DOHH2 (cell line): ENCODE measurements around the gene C11orf91.

Experiments
- H3F3A ChIP-seq: fragments of 200-600 bp; sonication (generic), shearing (Covaris generic); 2 replicates; pipeline ENCODE4 v1.6.0; 2016; ENCODE audit warnings: antibody characterized with exemption, mild to moderate bottlenecking; ENCODE audit not compliant: control insufficient read depth, insufficient read depth
- H3K27ac ChIP-seq: fragments of 200-600 bp; sonication (generic); 2 replicates; pipeline ENCODE4 v1.5.1; 2014; ENCODE audit warnings: low read depth, mild to moderate bottlenecking, low read length, moderate library complexity
- H3K27me3 ChIP-seq: fragments of 200-600 bp; sonication (generic); 2 replicates; pipeline ENCODE4 v1.6.1; 2014; ENCODE audit warnings: mild to moderate bottlenecking, low read length, mixed read lengths; ENCODE audit not compliant: control insufficient read depth
- H3K36me3 ChIP-seq: fragments of 200-600 bp; sonication (generic); 2 replicates; pipeline ENCODE4 v1.6.1; 2014; ENCODE audit warnings: mild to moderate bottlenecking, low read length, moderate library complexity, mixed read lengths; ENCODE audit not compliant: control insufficient read depth
- H3K4me1 ChIP-seq: fragments of 200-600 bp; sonication (generic); 2 replicates; pipeline ENCODE4 v1.6.1; 2014; ENCODE audit warnings: mild to moderate bottlenecking, low read length, mixed read lengths; ENCODE audit not compliant: control insufficient read depth
- H3K4me2 ChIP-seq: fragments of 200-600 bp; sonication (generic); 2 replicates; pipeline ENCODE4 v1.6.0; 2014; ENCODE audit warnings: mild to moderate bottlenecking, low read length, moderate library complexity
- H3K4me3 ChIP-seq: fragments of 200-600 bp; sonication (generic); 2 replicates; pipeline ENCODE4 v1.5.1; 2014; ENCODE audit warnings: mild to moderate bottlenecking, low read length, mixed read lengths
- H3K79me2 ChIP-seq: fragments of 200-600 bp; sonication (generic); 2 replicates; pipeline ENCODE4 v1.6.1; 2014; ENCODE audit warnings: mild to moderate bottlenecking, low read length, mixed read lengths; ENCODE audit not compliant: control insufficient read depth
- H3K9me2 ChIP-seq: fragments of 200-600 bp; sonication (generic); replicated peaks from 2 replicates; pipeline ENCODE4 v1.6.1; 2014; ENCODE audit warnings: mild to moderate bottlenecking, low read length, mixed read lengths; ENCODE audit not compliant: control insufficient read depth
- H3K9me3 ChIP-seq: fragments of 200-600 bp; sonication (generic); 2 replicates; pipeline ENCODE4 v1.6.1; 2014; ENCODE audit warnings: antibody characterized with exemption, low read length, mixed read lengths; ENCODE audit not compliant: control insufficient read depth, insufficient read depth
- H4K20me1 ChIP-seq: fragments of 200-600 bp; sonication (generic); 2 replicates; pipeline ENCODE4 v1.6.0; 2014; ENCODE audit warnings: low read depth, mild to moderate bottlenecking, antibody characterized with exemption, low read length, moderate library complexity; ENCODE audit not compliant: control insufficient read depth, insufficient read depth
- CTCF ChIP-seq: fragments of 200-600 bp; sonication (generic); IDR thresholded peaks from one replicate; pipeline ENCODE4 v1.5.1; 2014; ENCODE audit warnings: antibody characterized with exemption, mild to moderate bottlenecking, low read depth, low read length; ENCODE audit not compliant: poor library complexity, severe bottlenecking
- EZH2phosphoT487 ChIP-seq: fragments of 200-600 bp; sonication (generic); IDR thresholded peaks from 2 replicates; pipeline ENCODE4 v1.6.1; 2017; ENCODE audit warnings: borderline replicate concordance, mild to moderate bottlenecking, antibody characterized with exemption, low read length, moderate library complexity, mixed read lengths

Gene C11orf91

GRCh38 chr11:33652431-33652830 is 48.2 kb downstream of the C11orf91 start:
- Histone ChIP-seq H3K9me3 (no peaks in the 10 kb centered on the region), H3K4me3 (no peak overlapping the region), H3K4me2 (no peak overlapping the region), H3K9me2 (no peaks in the 10 kb centered on the region), H3K27me3 (no peaks in the 10 kb centered on the region), H3F3A (no peaks in the 10 kb centered on the region), H3K27ac (no peak overlapping the region), H3K79me2 (no peaks in the 10 kb centered on the region), H4K20me1 (no peaks in the 10 kb centered on the region), H3K36me3 (peaks cover 13% of the 10 kb centered on the region), H3K4me1 (no peaks in the 10 kb centered on the region)
- TF ChIP-seq EZH2phosphoT487, result no peak
- TF ChIP-seq CTCF, result no peak

- H3K4me2 ChIP-seq, result no peak overlapping the region
- no peak overlapping the region for H3K27ac ChIP-seq
Measured at GRCh38 chr11:33651990-33652389, 48.6 kb downstream of the C11orf91 start.

GRCh38 chr11:33651555-33651954 is 49.1 kb downstream of the C11orf91 start:
- Histone ChIP-seq H3K36me3 (peaks cover 13% of the 10 kb centered on the region), H3K9me3 (no peaks in the 10 kb centered on the region), H4K20me1 (no peaks in the 10 kb centered on the region), H3K4me2 (no peak overlapping the region), H3K9me2 (no peaks in the 10 kb centered on the region), H3K27me3 (no peaks in the 10 kb centered on the region), H3F3A (no peaks in the 10 kb centered on the region), H3K27ac (no peak overlapping the region), H3K4me3 (no peak overlapping the region), H3K79me2 (no peaks in the 10 kb centered on the region), H3K4me1 (no peaks in the 10 kb centered on the region)
- TF ChIP-seq EZH2phosphoT487 (no peak), CTCF (no peak)

More at GRCh38 chr11:33651990-33652389, 48.6 kb downstream of the C11orf91 start:
- Histone ChIP-seq H3K4me3 (no peak overlapping the region), H3K79me2 (no peaks in the 10 kb centered on the region), H3K9me3 (no peaks in the 10 kb centered on the region), H3K4me1 (no peaks in the 10 kb centered on the region), H3K36me3 (peaks cover 13% of the 10 kb centered on the region), H3K9me2 (no peaks in the 10 kb centered on the region), H3K27me3 (no peaks in the 10 kb centered on the region), H4K20me1 (no peaks in the 10 kb centered on the region), H3F3A (no peaks in the 10 kb centered on the region)
- TF ChIP-seq CTCF, result no peak
- TF ChIP-seq EZH2phosphoT487, result no peak
